CD8-positive, alpha-beta memory T cell (primary cell): ENCODE data around the gene MPV17L2. TPM values are rescaled to one million over a fixed set of nuclear protein-coding genes. Genes with fewer than 3 reads are reported as not detected.
"Not testable (repeated sequence)": the region's sequence is repeated elsewhere in the genome, so short reads cannot be mapped to it uniquely, and the experiment has no call there.

Experiments used
- CTCF ChIA-PET: fragments of 350-600 bp; sonication (Branson Sonifier 250); formaldehyde crosslinking; loops from one replicate; lab custom pipeline; 2021; ENCODE audit warnings: antibody characterized with exemption; lab: Charles Lee
- POLR2A ChIA-PET: fragments of 350-600 bp; sonication (Branson Sonifier 250); formaldehyde crosslinking; loops from one replicate; lab custom pipeline; 2021; ENCODE audit warnings: antibody characterized with exemption; lab: Charles Lee
- DNase-seq, 5 donors: peaks; one replicate each; pipeline versions ENCODE4 v3.0.0 to v3.0.0-alpha.2; 2020 to 2022; ENCODE audit warnings: mixed read lengths in 1 of 5
- H3K27ac ChIP-seq: one replicate; pipeline ENCODE4 v1.7.0; 2013; ENCODE audit warnings: low read depth, mild to moderate bottlenecking, low read length, moderate library complexity
- H3K27me3 ChIP-seq: 2 replicates; pipeline ENCODE4 v1.7.0; 2013; ENCODE audit warnings: low read length, mild to moderate bottlenecking; ENCODE audit not compliant: insufficient read depth, poor library complexity, severe bottlenecking
- H3K36me3 ChIP-seq: 2 replicates; pipeline ENCODE4 v1.7.0; 2013; ENCODE audit warnings: mild to moderate bottlenecking, low read length, moderate library complexity; ENCODE audit not compliant: insufficient read depth
- H3K4me1 ChIP-seq: 2 replicates; pipeline ENCODE4 v1.7.0; 2013; ENCODE audit warnings: mild to moderate bottlenecking, low read length, moderate library complexity; ENCODE audit not compliant: insufficient read depth
- H3K4me3 ChIP-seq: 2 replicates; pipeline ENCODE4 v1.7.0; 2013; ENCODE audit warnings: mild to moderate bottlenecking, low read length
- H3K9me3 ChIP-seq: 2 replicates; pipeline ENCODE4 v1.7.0; 2013; ENCODE audit warnings: mild to moderate bottlenecking, low read length
- H3K27ac Mint-ChIP-seq, 8 donors: one replicate each; pipeline ENCODE4 v1.8.0; 2020 to 2021; ENCODE audit warnings: mixed read lengths in 8 of 8, mild to moderate bottlenecking in 6 of 8, inconsistent platforms in 3 of 8, moderate library complexity in 3 of 8
- H3K27me3 Mint-ChIP-seq, 2 donors: one replicate each; pipeline ENCODE4 v1.8.0; 2020 to 2021; ENCODE audit warnings: mixed read lengths in 2 of 2, mild to moderate bottlenecking in 1 of 2, moderate library complexity in 1 of 2
- H3K36me3 Mint-ChIP-seq, 3 donors: one replicate each; pipeline ENCODE4 v1.8.0; 2020 to 2021; ENCODE audit warnings: mixed read lengths in 3 of 3, inconsistent platforms in 1 of 3, mild to moderate bottlenecking in 1 of 3
- H3K4me1 Mint-ChIP-seq, 3 donors: one replicate each; pipeline ENCODE4 v1.8.0; 2020 to 2021; ENCODE audit warnings: mixed read lengths in 3 of 3, inconsistent platforms in 1 of 3, mild to moderate bottlenecking in 1 of 3
- H3K4me3 Mint-ChIP-seq, 7 donors: one replicate each; pipeline ENCODE4 v1.8.0; 2020 to 2021; ENCODE audit warnings: mixed read lengths in 7 of 7, mild to moderate bottlenecking in 6 of 7, moderate library complexity in 4 of 7, inconsistent platforms in 2 of 7
- H3K9me3 Mint-ChIP-seq, 5 donors: one replicate each; pipeline ENCODE4 v1.8.0; 2020 to 2022; ENCODE audit warnings: mixed read lengths in 5 of 5, mild to moderate bottlenecking in 3 of 5, moderate library complexity in 2 of 5, inconsistent platforms in 1 of 5
- polyA plus RNA-seq: library from polyadenylated mRNA; unstranded; fragments of 300-500 nt; fragmentation: Illumina TruSeq; gene quantifications from one replicate; pipeline ENCODE4 v1.2.3, GENCODE V29; 2021
- total RNA-seq, 2 experiments: library from RNA; stranded (reverse); gene quantifications; one replicate each; pipeline ENCODE4 v1.2.3, GENCODE V29; 2021

Gene MPV17L2
- total and polyA plus RNA-seq, 3 experiments from 2014 or later, result 12.6 to 24.6 (median 24.2) TPM

DNA sequence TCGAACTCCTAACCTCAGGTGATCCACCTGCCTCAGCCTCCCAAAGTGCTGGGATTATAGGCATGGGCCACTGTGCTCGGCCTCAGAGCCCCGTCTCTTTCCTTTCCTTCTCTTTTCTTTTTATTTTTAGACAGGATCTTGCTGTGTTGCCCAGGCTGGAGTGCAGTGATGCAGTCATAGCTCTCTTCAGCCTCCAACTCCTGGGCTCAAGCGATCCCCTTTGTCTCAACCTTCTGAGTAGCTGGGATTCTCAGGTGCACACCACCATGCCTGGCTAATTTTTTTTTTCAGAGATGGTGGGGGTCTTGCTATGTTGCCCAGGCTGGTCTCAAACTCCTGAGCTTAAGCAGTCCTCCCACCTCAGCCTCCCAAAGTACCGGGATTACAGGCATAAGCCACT is 16.9 kb downstream of the MPV17L2 start:
- peak overlapping the region in 1 of 8 donors; percentile 20 for H3K27ac Mint-ChIP-seq
- H3K4me3 Mint-ChIP-seq, result peak overlapping the region in 1 of 7 donors; percentile 55
- H3K9me3 Mint-ChIP-seq, H3K4me1 ChIP-seq, H3K36me3 ChIP-seq, H3K27me3 ChIP-seq, POLR2A ChIA-PET, H3K4me3 ChIP-seq, H3K36me3 Mint-ChIP-seq, H3K27ac ChIP-seq, H3K4me1 Mint-ChIP-seq, H3K9me3 ChIP-seq, DNase-seq: not testable (repeated sequence)
- peaks cover 9 to 13% of the 10 kb centered on the region in 2 donors for H3K27me3 Mint-ChIP-seq
- CTCF ChIA-PET, result interaction anchor here (10.9 kb wide), 1 partner anchor 41 kb away, joined by 116 read pairs; a partner anchor contains a TSS

GRCh38 chr19:18211683-18212082 is 18.7 kb downstream of the MPV17L2 start:
- CTCF ChIA-PET, result no interaction called here

GRCh38 chr19:18214779-18215433 is 21.9 kb downstream of the MPV17L2 start:
- no peak for DNase-seq
- Mint-ChIP-seq H3K4me1 (no peaks in the 10 kb centered on the region), H3K9me3 (no peaks in the 10 kb centered on the region), H3K36me3 (no peaks in the 10 kb centered on the region), H3K27ac (no peak overlapping the region), H3K4me3 (no peak overlapping the region), H3K27me3 (peaks cover 6 to 9% of the 10 kb centered on the region in 2 donors)
- POLR2A ChIA-PET, result interaction anchor here (0.6 kb wide), 1 partner anchor 104 kb away, joined by 5 read pairs; no protein-coding TSS in a partner anchor
- CTCF ChIA-PET, result no interaction called here
- Histone ChIP-seq H3K27me3 (no peaks in the 10 kb centered on the region), H3K4me1 (no peaks in the 10 kb centered on the region), H3K4me3 (no peak overlapping the region), H3K27ac (no peak overlapping the region), H3K9me3 (no peaks in the 10 kb centered on the region), H3K36me3 (no peaks in the 10 kb centered on the region)

More at GRCh38 chr19:18211683-18212082, 18.7 kb downstream of the MPV17L2 start:
- POLR2A ChIA-PET, result no interaction called here
- no peaks in the 10 kb centered on the region for H3K4me1 ChIP-seq
- Mint-ChIP-seq H3K36me3 (no peaks in the 10 kb centered on the region), H3K4me1 (no peaks in the 10 kb centered on the region), H3K4me3 (no peak overlapping the region), H3K27ac (no peak overlapping the region), H3K9me3 (no peaks in the 10 kb centered on the region), H3K27me3 (peaks cover 9 to 13% of the 10 kb centered on the region in 2 donors)
- H3K4me3 ChIP-seq, result no peak overlapping the region
- peaks cover 5% of the 10 kb centered on the region for H3K27me3 ChIP-seq
- DNase-seq, result no peak
- no peaks in the 10 kb centered on the region for H3K9me3 ChIP-seq
- H3K36me3 ChIP-seq, result no peaks in the 10 kb centered on the region
- H3K27ac ChIP-seq, result no peak overlapping the region

DNA sequence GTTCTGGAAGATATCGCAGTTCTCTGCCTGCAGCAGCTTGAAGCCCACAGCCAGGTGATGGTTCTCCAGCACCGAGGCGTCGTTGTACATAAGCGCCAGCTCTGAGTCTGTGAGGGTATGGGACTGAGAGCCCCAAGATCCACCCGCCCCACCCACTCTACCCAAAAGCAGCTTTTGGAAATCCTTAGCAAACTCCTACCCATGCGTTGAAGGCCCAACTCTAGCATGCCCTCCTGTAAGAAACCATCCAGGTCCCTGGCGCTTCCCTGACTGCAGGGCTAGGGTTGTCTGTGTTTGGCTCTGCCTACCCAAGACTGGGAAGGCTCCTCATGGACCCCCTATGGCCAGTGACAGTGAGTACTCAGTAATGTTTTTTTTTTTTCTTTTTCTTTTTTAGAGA is 23.8 kb downstream of the MPV17L2 start:
- Histone ChIP-seq H3K4me1 (no peaks in the 10 kb centered on the region), H3K9me3 (no peaks in the 10 kb centered on the region), H3K36me3 (no peaks in the 10 kb centered on the region), H3K27ac (no peak overlapping the region), H3K27me3 (no peaks in the 10 kb centered on the region), H3K4me3 (no peak overlapping the region)
- no peak for DNase-seq
- ChIA-PET POLR2A (no interaction called here), CTCF (no interaction called here)
- no peak overlapping the region for H3K4me3 Mint-ChIP-seq
- peaks cover 0 to 3% (median 3%) of the 10 kb centered on the region in 3 donors for H3K4me1 Mint-ChIP-seq
- peaks cover 10 to 17% of the 10 kb centered on the region in 2 donors for H3K27me3 Mint-ChIP-seq
- H3K27ac Mint-ChIP-seq, result no peak overlapping the region
- no peaks in the 10 kb centered on the region for H3K9me3 Mint-ChIP-seq
- no peaks in the 10 kb centered on the region for H3K36me3 Mint-ChIP-seq

DNA sequence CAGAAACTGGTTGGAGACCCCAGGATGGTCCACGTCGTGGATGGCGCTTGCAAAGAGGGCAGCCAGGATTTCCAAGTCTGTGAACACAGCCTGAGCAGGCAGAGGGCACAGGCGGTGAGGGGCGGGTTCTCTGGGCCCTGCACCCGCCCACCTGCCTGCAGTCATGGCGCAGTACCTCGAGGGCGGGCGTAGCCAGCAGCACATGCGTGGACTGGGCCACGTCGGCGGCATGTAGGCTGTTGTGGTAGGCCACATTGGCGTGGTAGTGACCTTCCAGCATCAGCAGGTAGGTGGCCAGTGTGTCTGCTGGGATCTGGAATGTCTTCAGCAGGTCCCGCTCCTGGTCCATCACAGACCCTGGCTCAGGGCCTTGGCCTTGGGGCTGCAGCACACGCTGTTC is 25.1 kb downstream of the MPV17L2 start:
- H3K27ac Mint-ChIP-seq, result no peak overlapping the region
- Histone ChIP-seq H3K9me3 (no peaks in the 10 kb centered on the region), H3K4me3 (no peak overlapping the region), H3K27me3 (no peaks in the 10 kb centered on the region), H3K27ac (no peak overlapping the region), H3K4me1 (no peaks in the 10 kb centered on the region), H3K36me3 (no peaks in the 10 kb centered on the region)
- peaks cover 0 to 3% (median 3%) of the 10 kb centered on the region in 3 donors for H3K4me1 Mint-ChIP-seq
- ChIA-PET CTCF (no interaction called here), POLR2A (no interaction called here)
- H3K36me3 Mint-ChIP-seq, result no peaks in the 10 kb centered on the region
- H3K9me3 Mint-ChIP-seq, result no peaks in the 10 kb centered on the region
- peaks cover 19 to 24% of the 10 kb centered on the region in 2 donors for H3K27me3 Mint-ChIP-seq
- DNase-seq, result no peak
- H3K4me3 Mint-ChIP-seq, result no peak overlapping the region

- Histone ChIP-seq H3K36me3 (no peaks in the 10 kb centered on the region), H3K9me3 (no peaks in the 10 kb centered on the region), H3K27ac (no peak overlapping the region), H3K4me1 (no peaks in the 10 kb centered on the region), H3K4me3 (no peak overlapping the region), H3K27me3 (peaks cover 1% of the 10 kb centered on the region)
- ChIA-PET CTCF (interaction anchor here (1.1 kb wide), 1 partner anchor 33 kb away, joined by 3 read pairs; no protein-coding TSS in a partner anchor), POLR2A (no interaction called here)
- Mint-ChIP-seq H3K36me3 (no peaks in the 10 kb centered on the region), H3K4me1 (peaks cover 0 to 3% (median 3%) of the 10 kb centered on the region in 3 donors), H3K27me3 (peaks cover 22 to 26% of the 10 kb centered on the region in 2 donors), H3K4me3 (no peak overlapping the region), H3K9me3 (no peaks in the 10 kb centered on the region), H3K27ac (peak overlapping the region in 1 of 8 donors; percentile 55)
- DNase-seq, result no peak
Measured at GRCh38 chr19:18218600-18218999, 25.6 kb downstream of the MPV17L2 start.

- H3K9me3 ChIP-seq, result no peaks in the 10 kb centered on the region
- Mint-ChIP-seq H3K9me3 (no peaks in the 10 kb centered on the region), H3K36me3 (peaks cover 0 to 3% (median 0%) of the 10 kb centered on the region in 3 donors), H3K4me3 (peak overlapping the region in 1 of 7 donors; percentile 54), H3K27me3 (peaks cover 31 to 40% of the 10 kb centered on the region in 2 donors), H3K27ac (no peak overlapping the region), H3K4me1 (peaks cover 10 to 18% (median 10%) of the 10 kb centered on the region in 3 donors)
- POLR2A ChIA-PET, result interaction anchor here (0.6 kb wide), 1 partner anchor 59 kb away, joined by 3 read pairs; no protein-coding TSS in a partner anchor
- peaks cover 15% of the 10 kb centered on the region for H3K27me3 ChIP-seq
- DNase-seq, result no peak
- H3K4me3 ChIP-seq, result no peak overlapping the region
- H3K27ac ChIP-seq, result no peak overlapping the region
- H3K36me3 ChIP-seq, result no peaks in the 10 kb centered on the region
- peaks cover 13% of the 10 kb centered on the region for H3K4me1 ChIP-seq
- CTCF ChIA-PET, result interaction anchor here (0.5 to 1.3 kb wide), 2 partner anchors 109 to 968 kb away, joined by 3 read pairs; no protein-coding TSS in a partner anchor
Measured at GRCh38 chr19:18219911-18220631, 27.1 kb downstream of the MPV17L2 start.
